Activated T-cell treated with anti-CD3 and anti-CD28 coated beads, Interleukin-2, amount 50 U/mL, for 48 hours (primary cell): ENCODE data around the gene ST3GAL5.
A peak's percentile ranks its signal among the peaks of the same experiment; 100 is the strongest.
"Not testable (repeated sequence)": the region's sequence is repeated elsewhere in the genome, so short reads cannot be mapped to it uniquely, and the experiment has no call there.

Experiments
- DNase-seq, 2 experiments: peaks; one replicate each; pipeline ENCODE4 v3.0.0-alpha.2; 2020

Gene ST3GAL5

DNA sequence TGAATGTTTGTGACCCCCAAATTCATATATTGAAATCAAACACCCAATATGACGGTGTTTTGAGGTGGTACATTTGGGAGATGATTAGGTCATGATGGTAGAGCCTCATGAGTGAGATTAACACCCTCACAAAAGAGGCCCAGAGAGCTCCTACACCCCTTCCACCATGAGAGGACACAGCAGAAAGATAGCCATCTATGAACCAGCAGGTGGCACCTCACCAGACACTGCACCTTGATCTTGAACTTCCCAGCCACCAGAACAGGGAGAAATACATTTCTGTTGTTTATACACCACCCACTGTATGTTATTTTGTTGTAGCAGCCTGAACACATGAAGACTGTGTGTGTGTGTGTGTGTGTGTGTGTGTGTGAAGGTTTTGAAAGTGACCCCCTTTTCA is 58.1 kb downstream of the ST3GAL5 start:
- no peak for DNase-seq

DNA sequence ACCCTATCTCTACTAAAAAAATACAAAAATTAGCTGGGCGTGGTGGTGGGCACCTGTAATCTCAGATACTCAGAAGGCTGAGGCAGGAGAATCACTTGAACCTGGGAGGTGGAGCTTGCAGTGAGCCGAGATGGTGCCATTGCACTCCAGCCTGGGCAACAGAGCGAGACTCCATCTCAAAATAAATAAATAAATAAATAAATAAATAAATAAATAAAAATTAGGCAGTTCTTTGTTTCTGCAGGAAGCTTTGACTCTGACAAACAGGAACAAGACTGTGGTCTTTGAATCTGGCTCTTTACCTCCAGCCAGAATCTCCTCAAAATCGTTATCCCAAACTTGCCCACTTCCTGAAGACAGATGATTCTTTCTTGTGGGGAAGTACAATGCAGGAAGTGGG is 59.4 kb downstream of the ST3GAL5 start:
- DNase-seq, result not testable (repeated sequence)

DNA sequence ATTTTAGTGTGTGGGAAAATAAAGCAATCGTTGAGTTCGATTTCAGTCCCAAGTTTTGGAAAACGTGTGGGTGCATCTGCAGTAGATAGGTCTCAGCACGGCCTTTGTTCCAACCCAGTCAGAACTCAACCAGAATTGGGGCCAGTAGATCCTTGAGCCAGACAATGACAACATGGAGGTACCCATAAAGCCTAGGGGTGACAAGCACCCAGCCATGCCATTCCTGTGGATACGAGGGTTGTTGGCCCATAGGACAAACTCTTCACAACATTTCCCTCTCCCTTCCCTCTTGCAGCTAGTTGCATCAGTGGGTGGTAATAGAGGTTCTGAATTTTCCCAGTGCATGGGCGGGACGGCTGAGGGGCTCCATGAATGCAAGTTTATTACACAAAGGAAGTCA is 60.1 kb downstream of the ST3GAL5 start:
- DNase-seq, result no peak

DNA sequence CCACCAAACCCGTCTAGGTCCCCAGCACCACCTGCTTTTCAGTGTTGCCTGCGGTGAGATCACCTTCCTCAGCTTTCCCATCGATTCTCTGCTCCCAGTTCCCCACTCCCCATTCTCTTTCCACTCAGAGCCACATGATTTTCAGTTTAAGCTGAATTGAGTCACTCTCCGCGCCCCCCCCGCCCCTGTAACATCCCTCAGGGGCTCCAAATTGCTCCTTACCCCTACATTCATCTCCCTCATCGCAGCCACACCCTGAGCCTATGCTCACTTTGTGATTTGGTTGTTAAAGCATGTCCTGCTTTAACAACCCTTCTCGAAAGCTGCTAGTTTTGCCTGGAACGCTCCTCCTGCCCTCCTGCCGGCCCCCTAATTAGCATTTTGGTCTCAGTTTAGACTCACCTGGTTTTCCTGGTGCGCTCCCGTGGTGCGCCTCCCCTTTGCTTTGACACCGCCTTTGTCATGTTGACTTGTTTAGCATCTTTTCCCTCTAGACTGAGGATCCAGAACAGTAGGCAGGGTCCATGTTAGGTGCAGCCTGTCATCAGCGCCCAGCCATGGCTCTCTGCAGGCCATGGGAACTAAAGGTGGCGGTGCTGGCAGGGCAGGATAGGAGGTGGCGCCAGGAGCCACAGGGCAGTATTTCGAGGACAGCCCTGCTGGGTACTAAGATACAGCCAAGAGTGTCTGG is 60.8 kb downstream of the ST3GAL5 start:
- no peak for DNase-seq

- DNase-seq, result peak; percentile 89
Measured at GRCh38 chr2:85826990-85827878, 61.6 kb downstream of the ST3GAL5 start.

- no peak for DNase-seq
Measured at GRCh38 chr2:85823951-85824350, 64.8 kb downstream of the ST3GAL5 start.

- no peak for DNase-seq
Measured at GRCh38 chr2:85822766-85823165, 66.0 kb downstream of the ST3GAL5 start.

DNA sequence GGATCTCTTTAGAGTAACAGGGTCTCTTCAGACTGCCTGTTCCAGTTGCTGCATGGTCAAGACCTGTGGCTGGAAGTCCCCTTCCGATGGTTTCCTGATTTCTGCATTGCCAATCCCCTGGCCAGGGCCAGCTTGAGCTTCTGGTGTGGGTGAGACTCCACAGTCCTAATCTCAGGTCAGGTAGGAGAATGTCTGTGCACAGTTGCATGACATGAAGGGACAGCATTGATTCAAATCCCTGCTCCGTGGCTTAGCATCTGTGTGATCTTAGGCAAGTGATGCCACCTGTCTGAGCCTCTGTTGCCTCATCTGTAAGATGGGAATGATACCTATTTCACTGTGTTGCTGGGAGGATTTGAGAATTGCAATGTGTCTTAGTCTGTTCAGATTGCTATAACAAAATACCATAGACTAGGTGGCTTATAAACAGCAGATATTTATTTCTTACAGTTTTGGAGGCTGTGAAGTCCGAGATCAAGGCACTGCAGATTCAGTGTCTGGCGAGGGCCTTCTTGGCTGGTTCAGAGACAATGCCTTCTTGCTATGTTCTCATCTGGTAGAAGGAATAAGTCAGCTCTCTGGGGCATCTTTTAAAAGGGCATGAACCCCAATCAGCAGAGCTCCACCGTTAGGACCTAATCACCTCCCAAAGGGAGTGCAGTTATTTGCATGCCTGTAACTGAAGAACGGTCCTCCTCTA is 68.8 kb downstream of the ST3GAL5 start:
- DNase-seq, result no peak

GRCh38 chr2:85814802-85815550 is 73.8 kb downstream of the ST3GAL5 start:
- DNase-seq, result no peak

DNA sequence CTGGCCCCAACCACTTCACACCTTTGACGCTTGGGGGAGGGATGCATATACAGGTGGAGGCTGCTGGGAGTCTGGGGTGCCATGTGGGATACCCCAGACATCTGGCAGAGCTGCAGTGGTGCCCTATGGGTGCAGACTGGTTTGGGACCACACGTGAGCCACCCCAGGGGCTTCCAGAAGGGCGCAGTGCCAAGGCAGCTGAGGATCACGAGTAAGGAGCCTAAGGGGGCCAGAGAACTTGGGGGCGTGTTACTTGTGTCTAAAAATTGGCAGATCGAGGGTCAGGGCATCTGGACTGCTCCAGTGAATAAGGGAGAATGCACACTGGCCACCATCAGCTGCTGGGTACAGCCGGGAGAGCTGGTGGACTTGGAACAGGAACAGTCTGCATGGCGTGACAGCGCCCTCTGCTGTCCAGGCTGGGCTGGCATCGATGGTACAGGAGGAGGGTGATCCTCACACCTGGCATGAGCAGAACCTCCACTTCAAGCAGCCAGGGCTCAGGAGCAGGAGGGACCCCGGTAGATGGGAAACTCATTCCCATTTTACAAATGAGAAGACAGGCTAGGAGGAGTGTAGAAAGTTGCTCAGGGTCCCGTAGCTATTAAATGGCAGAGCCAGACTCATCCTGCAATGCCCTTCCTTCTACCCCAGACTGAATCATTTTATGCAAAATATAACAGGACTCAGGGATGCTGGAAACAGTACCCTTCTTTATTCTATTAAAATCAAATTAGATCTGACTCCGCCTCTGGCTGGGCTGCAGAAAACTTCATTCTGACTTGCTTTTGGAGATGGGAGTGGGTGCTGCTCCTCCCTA is 74.6 kb downstream of the ST3GAL5 start:
- peak; percentile 90 for DNase-seq

DNA sequence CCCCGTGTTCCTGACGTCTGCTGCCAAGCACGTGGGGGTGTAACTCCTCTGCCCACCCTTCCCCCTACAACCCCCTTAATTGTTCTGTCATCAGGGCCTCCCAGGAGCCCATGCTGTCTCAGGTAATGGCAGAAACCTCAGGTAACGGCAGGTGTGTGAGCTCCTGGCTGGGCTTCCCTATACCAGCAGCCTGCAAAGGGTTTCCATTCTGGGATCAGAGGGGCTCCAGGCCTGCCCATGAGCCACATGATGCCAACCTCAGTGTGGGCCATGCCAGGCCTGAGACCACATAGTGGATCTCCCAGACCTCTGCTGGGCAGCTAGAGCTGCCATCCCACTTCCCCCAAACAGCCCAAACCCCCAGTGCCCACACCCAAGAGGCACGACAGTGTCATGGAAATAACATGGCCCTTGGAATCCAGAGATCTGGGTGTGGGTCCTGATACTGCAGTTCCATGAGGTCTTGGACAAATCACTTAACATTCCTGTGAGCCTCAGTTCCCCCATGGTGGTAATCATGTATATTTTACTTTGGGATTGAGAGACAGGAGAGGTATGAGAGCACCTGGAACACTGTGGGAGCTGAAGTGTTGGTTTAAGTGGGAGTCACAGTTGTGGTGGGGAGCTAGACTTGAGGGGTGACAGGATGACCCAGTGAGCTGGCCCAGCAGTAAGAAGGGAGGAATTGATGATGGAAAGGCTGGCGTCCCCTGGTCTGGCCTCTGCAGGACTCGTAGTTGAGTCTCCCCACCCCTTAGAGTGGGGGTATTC is 75.4 kb downstream of the ST3GAL5 start:
- peak in 1 of 2 experiments; percentile 11 for DNase-seq

GRCh38 chr2:85812094-85812735 is 76.6 kb downstream of the ST3GAL5 start:
- peak in 1 of 2 experiments; percentile 13 for DNase-seq

DNA sequence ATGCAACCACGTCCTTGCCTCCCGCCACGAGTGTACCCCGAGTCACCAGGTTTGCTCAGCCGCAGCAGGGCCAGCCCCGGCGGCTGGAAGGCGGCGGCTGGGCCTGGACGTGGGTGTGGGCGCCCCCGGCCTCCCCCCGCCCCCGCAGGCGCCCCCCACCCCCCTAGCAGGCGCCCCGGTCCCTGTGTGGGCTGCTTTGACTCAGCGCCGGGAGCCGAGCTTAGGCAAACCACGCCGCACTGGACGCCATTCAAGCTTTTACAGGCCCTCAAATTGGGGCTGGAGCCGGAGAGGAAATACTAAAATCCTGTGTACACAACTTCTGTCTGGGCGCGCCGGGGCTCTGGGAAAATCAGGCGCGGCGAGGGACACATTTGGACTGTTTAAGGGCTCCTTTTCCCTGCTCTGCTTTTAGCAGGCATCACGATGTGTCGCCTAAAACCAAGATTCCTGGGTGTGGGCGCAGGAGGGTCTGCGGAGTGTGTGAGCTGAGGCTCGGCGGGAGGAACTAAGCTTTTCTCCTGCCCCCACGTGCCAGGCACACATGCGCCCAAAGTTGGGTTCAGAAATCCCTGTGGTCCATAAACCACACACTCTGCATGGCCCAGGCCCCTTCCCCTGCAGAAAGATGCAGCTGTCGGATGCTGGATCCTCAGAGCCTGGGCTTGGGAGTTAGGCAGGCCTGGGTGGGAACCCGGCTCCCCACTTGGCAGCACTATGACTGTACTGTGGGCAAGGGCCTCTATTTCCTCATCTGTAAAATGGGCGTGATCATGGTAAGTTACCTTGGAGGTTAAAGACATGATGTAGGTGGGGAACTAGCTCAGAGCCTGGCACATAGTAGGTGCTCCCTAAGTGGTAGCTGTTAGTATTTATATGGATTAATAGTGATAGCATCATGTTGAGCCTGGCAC is 77.4 kb downstream of the ST3GAL5 start:
- DNase-seq, result peak in 1 of 2 experiments; percentile 14

GRCh38 chr2:85810371-85811179 is 78.2 kb downstream of the ST3GAL5 start:
- DNase-seq, result peak in 1 of 2 experiments; percentile 6

- DNase-seq, result peak; percentile 4 to 7
Measured at GRCh38 chr2:85807756-85808155, 81.0 kb downstream of the ST3GAL5 start.

- DNase-seq, result peak in 1 of 2 experiments; percentile 4
Measured at GRCh38 chr2:85806358-85807118, 82.3 kb downstream of the ST3GAL5 start.

- DNase-seq, result peak; percentile 39 to 41
Measured at GRCh38 chr2:85804583-85804982, 84.2 kb downstream of the ST3GAL5 start.
